HL-60 (cell line): ENCODE results near the gene DDOST.

Experiments
- CTCF ChIP-seq: IDR thresholded peaks from one replicate; pipeline ENCODE4 v1.5.1; 2011; ENCODE audit warnings: low read length, control low read depth, inconsistent platforms; ENCODE audit not compliant: insufficient read depth
- GABPA ChIP-seq: IDR thresholded peaks from 2 replicates; pipeline ENCODE4 v1.6.1; 2012; ENCODE audit warnings: low read depth

GRCh38 chr1:20680269-20680668, 19.1 kb upstream of the DDOST start:
- TF ChIP-seq CTCF (no peak), GABPA (no peak)
